K562 (cell line): Measurements from ENCODE around the gene EXOC3L1. TPM values are rescaled to one million over a fixed set of nuclear protein-coding genes. Genes with fewer than 3 reads are reported as not detected.

ENCODE experiments used
- BACH1 ChIP-seq: fragments of 200-800 bp; sonication (Bioruptor generic); IDR thresholded peaks from 2 replicates; pipeline ENCODE4 v1.6.1; 2016; ENCODE audit warnings: missing genetic modification characterization, missing compliant biosample characterization
- CHD2 ChIP-seq: IDR thresholded peaks from 2 replicates; pipeline ENCODE4 v1.6.1; 2011; ENCODE audit warnings: low read depth, low read length
- GTF2E2 ChIP-seq: fragments of 200-800 bp; sonication (Bioruptor generic); IDR thresholded peaks from 2 replicates; pipeline ENCODE4 v1.6.1; 2016; ENCODE audit warnings: missing genetic modification characterization, missing compliant biosample characterization
- HEY1 ChIP-seq: fragments of 250-450 bp; sonication (Bioruptor Pico); IDR thresholded peaks from 2 replicates; pipeline ENCODE4 v1.5.0; 2020; ENCODE audit warnings: mild to moderate bottlenecking, moderate library complexity, borderline replicate concordance
- KLF6 ChIP-seq: fragments of 250-450 bp; sonication (Bioruptor Pico); IDR thresholded peaks from 2 replicates; pipeline ENCODE4 v1.4.0; 2020; ENCODE audit warnings: mild to moderate bottlenecking, moderate library complexity, borderline replicate concordance
- MCM2 ChIP-seq: fragments of 450-650 bp; IDR thresholded peaks from 2 replicates; pipeline ENCODE4 v1.6.1; 2017; ENCODE audit warnings: low read depth, mild to moderate bottlenecking
- MCM3 ChIP-seq: fragments of 450-650 bp; IDR thresholded peaks from 2 replicates; pipeline ENCODE4 v1.6.1; 2016
- MTA3 ChIP-seq: fragments of 450-650 bp; formaldehyde crosslinking; IDR thresholded peaks from 2 replicates; pipeline ENCODE4 v1.6.1; 2017; ENCODE audit warnings: mild to moderate bottlenecking, borderline replicate concordance
- NFIC ChIP-seq: fragments of 450-650 bp; IDR thresholded peaks from 2 replicates; pipeline ENCODE4 v1.6.1; 2017; ENCODE audit warnings: mild to moderate bottlenecking, inconsistent platforms
- NR2C1 ChIP-seq, 2 experiments: fragments of 450-650 bp; IDR thresholded peaks; 2 replicates each; pipeline ENCODE4 v1.6.1; 2017; ENCODE audit warnings: mild to moderate bottlenecking in 2 of 2, antibody characterized with exemption in 1 of 2, inconsistent platforms in 1 of 2, missing compliant biosample characterization in 1 of 2, missing genetic modification characterization in 1 of 2
- NR2C2 ChIP-seq, 2 experiments: fragments of 200-800 bp in 1 of 2; sonication (Bioruptor generic) in 1 of 2; sonication (generic) in 1 of 2; formaldehyde crosslinking in 1 of 2; IDR thresholded peaks; 2 replicates each; pipeline versions ENCODE4 v1.6.1 to v1.8.0; 2016 to 2022; ENCODE audit warnings: mild to moderate bottlenecking in 1 of 2, missing compliant biosample characterization in 1 of 2, missing genetic modification characterization in 1 of 2, missing genetic modification reagents in 1 of 2
- RBM39 ChIP-seq: fragments of 200-400 bp; formaldehyde crosslinking; optimal IDR thresholded peaks from 2 replicates; pipeline ENCODE3; 2018; ENCODE audit warnings: low read depth, low read length
- SMAD3 ChIP-seq: fragments of 450-650 bp; formaldehyde crosslinking; conservative IDR thresholded peaks from 2 replicates; pipeline ENCODE4 v1.4.0; 2020; ENCODE audit warnings: mild to moderate bottlenecking
- SPI1 ChIP-seq: IDR thresholded peaks from 2 replicates; pipeline ENCODE4 v1.6.1; 2011; ENCODE audit warnings: low read depth, low read length, control low read depth, borderline replicate concordance
- TAF9B ChIP-seq: fragments of 450-650 bp; IDR thresholded peaks from 2 replicates; pipeline ENCODE4 v1.6.1; 2018; ENCODE audit warnings: mild to moderate bottlenecking; ENCODE audit not compliant: partially characterized antibody
- THRB ChIP-seq: fragments of 450-650 bp; formaldehyde crosslinking; conservative IDR thresholded peaks from 2 replicates; pipeline ENCODE4 v1.4.0; 2022; ENCODE audit warnings: mild to moderate bottlenecking, missing genetic modification characterization
- TRIM24 ChIP-seq, 2 experiments: fragments of 450-650 bp; IDR thresholded peaks; 2 replicates each; pipeline ENCODE4 v1.6.1; 2016
- ZKSCAN1 ChIP-seq: fragments of 150-350 bp; IDR thresholded peaks from 2 replicates; pipeline ENCODE4 v1.6.1; 2016; ENCODE audit warnings: low read depth, low read length
- ZNF140 ChIP-seq: fragments of 250-450 bp; sonication (Bioruptor Pico); IDR thresholded peaks from 2 replicates; pipeline ENCODE4 v1.8.0; 2021; ENCODE audit warnings: moderate library complexity, mild to moderate bottlenecking, inconsistent platforms
- ZNF354B ChIP-seq: fragments of 250-450 bp; sonication (Bioruptor Pico); IDR thresholded peaks from 2 replicates; pipeline ENCODE4 v1.4.0; 2020
- ZNF408 ChIP-seq: fragments of 250-450 bp; sonication (Bioruptor Pico); IDR thresholded peaks from 2 replicates; pipeline ENCODE4 v1.4.0; 2020; ENCODE audit warnings: low read depth, mild to moderate bottlenecking, moderate library complexity
- ZNF507 ChIP-seq: conservative IDR thresholded peaks from 2 replicates; pipeline ENCODE4 v1.6.1; 2017; ENCODE audit warnings: missing genetic modification characterization, missing compliant biosample characterization
- ZNF668 ChIP-seq: fragments of 250-450 bp; sonication (Bioruptor Pico); IDR thresholded peaks from 2 replicates; pipeline ENCODE4 v1.8.0; 2022; ENCODE audit warnings: mild to moderate bottlenecking, inconsistent platforms
- polyA plus RNA-seq, 8 experiments: library from polyadenylated mRNA; depleted of rRNA in 4 of 8; stranded (reverse) in 5 of 8; unstranded in 3 of 8; fragments of >200 nt; fragmentation: Nextera tagmentation in 2 of 8; fragmentation: Illumina TruSeq in 1 of 8; extraction: Ambion mirVana in 2 of 8; extraction: Trizol in 1 of 8; gene quantifications; 2 replicates each; pipeline versions ENCODE4 v1.2.1 to v1.2.3, GENCODE V29; 2011 to 2014; ENCODE audit warnings: inconsistent platforms in 1 of 8, missing spikeins in 1 of 8
- total RNA-seq, 7 experiments: library from RNA; depleted of rRNA in 6 of 7; stranded (reverse); fragments of >200 nt in 6 of 7; fragmentation: Illumina TruSeq in 2 of 7; extraction: Trizol in 2 of 7; gene quantifications; 2 replicates each; pipeline versions ENCODE4 v1.2.1 to v1.2.3, GENCODE V29; 2011 to 2021; ENCODE audit warnings: low replicate concordance in 1 of 7
- TF ChIP-seq, protein P1 (sequence below): sonication (generic); formaldehyde crosslinking; IDR thresholded peaks from 2 replicates; pipeline ENCODE4 v1.9.0; 2022; ENCODE audit warnings: mild to moderate bottlenecking, missing genetic modification reagents
- TF ChIP-seq, protein P2 (sequence below): fragments of 450-650 bp; IDR thresholded peaks from 2 replicates; pipeline ENCODE4 v1.6.1; 2017; ENCODE audit warnings: antibody characterized with exemption, mild to moderate bottlenecking

Gene EXOC3L1
- total and polyA plus RNA-seq, 9 of the 15 experiments (the other 6 are each of a cell fraction or from before 2014, with no cell fraction given) = 0.08 TPM; not detected in 8

- TF ChIP-seq MTA3 = peak; percentile 19; the same call in 1 of the 2 replicates
- TF ChIP-seq ZKSCAN1 = no peak; the same call in 1 of the 2 replicates
- no peak for TF ChIP-seq NFIC
- TF ChIP-seq TRIM24 (IDR thresholded peaks at IDR 0.05) = no peak
- TF ChIP-seq NR2C2 (CRISPR knock-in tag; IDR thresholded peaks at IDR 0.05) = peak; percentile 74
- TF ChIP-seq NR2C2 (tag; IDR thresholded peaks at IDR 0.05) = peak; percentile 84; the same call in 1 of the 2 replicates
- no peak for TF ChIP-seq KLF6 (CRISPR knock-in tag)
- TF ChIP-seq BACH1 (tag) = no peak
- no peak for TF ChIP-seq MCM2
- no peak for TF ChIP-seq ZNF354B (CRISPR knock-in tag)
- TF ChIP-seq GTF2E2 = no peak
- TF ChIP-seq ZNF668 = no peak
- no peak for TF ChIP-seq ZNF507
- TF ChIP-seq, protein P1, sequence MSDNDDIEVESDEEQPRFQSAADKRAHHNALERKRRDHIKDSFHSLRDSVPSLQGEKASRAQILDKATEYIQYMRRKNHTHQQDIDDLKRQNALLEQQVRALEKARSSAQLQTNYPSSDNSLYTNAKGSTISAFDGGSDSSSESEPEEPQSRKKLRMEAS (CRISPR knock-in tag) = peak; percentile 36; the same call in 1 of the 2 replicates
- TF ChIP-seq, protein P2, sequence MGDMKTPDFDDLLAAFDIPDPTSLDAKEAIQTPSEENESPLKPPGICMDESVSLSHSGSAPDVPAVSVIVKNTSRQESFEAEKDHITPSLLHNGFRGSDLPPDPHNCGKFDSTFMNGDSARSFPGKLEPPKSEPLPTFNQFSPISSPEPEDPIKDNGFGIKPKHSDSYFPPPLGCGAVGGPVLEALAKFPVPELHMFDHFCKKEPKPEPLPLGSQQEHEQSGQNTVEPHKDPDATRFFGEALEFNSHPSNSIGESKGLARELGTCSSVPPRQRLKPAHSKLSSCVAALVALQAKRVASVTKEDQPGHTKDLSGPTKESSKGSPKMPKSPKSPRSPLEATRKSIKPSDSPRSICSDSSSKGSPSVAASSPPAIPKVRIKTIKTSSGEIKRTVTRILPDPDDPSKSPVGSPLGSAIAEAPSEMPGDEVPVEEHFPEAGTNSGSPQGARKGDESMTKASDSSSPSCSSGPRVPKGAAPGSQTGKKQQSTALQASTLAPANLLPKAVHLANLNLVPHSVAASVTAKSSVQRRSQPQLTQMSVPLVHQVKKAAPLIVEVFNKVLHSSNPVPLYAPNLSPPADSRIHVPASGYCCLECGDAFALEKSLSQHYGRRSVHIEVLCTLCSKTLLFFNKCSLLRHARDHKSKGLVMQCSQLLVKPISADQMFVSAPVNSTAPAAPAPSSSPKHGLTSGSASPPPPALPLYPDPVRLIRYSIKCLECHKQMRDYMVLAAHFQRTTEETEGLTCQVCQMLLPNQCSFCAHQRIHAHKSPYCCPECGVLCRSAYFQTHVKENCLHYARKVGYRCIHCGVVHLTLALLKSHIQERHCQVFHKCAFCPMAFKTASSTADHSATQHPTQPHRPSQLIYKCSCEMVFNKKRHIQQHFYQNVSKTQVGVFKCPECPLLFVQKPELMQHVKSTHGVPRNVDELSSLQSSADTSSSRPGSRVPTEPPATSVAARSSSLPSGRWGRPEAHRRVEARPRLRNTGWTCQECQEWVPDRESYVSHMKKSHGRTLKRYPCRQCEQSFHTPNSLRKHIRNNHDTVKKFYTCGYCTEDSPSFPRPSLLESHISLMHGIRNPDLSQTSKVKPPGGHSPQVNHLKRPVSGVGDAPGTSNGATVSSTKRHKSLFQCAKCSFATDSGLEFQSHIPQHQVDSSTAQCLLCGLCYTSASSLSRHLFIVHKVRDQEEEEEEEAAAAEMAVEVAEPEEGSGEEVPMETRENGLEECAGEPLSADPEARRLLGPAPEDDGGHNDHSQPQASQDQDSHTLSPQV = no peak
- TF ChIP-seq HEY1 (CRISPR knock-in tag) = no peak
- no peak for TF ChIP-seq THRB
- no peak for TF ChIP-seq RBM39
- peak; percentile 90 for TF ChIP-seq SPI1
- TF ChIP-seq SMAD3 (CRISPR knock-in tag) = no peak
- TF ChIP-seq TAF9B = no peak
- no peak for TF ChIP-seq ZNF140 (CRISPR knock-in tag)
- TF ChIP-seq NR2C1 (IDR thresholded peaks at IDR 0.05) = 0 out of 2 replicates have a peak, but pooled peaks have one; percentile 15
- TF ChIP-seq NR2C1 (tag; IDR thresholded peaks at IDR 0.05) = peak; percentile 62; the same call in 1 of the 2 replicates
- no peak for TF ChIP-seq CHD2
- TF ChIP-seq ZNF408 = no peak
- no peak for TF ChIP-seq MCM3
Measured at GRCh38 chr16:67191995-67192681, 2.2 kb upstream of the EXOC3L1 start, which contains the start of gene E2F4 (continued).
